Heart right ventricle (tissue), 16 donors: ENCODE measurements around the gene DMBT1. TPM values are rescaled to one million over a fixed set of nuclear protein-coding genes. Genes with fewer than 3 reads are reported as not detected.

Experiments used
- ATAC-seq, 8 donors: fragments of 200-7000 bp; cut with Tn5 transposase; one replicate each; pipeline ENCODE4 v1.9.1; 2020; ENCODE audit warnings: mild to moderate bottlenecking in 8 of 8, moderate library complexity in 8 of 8, moderate number of reproducible peaks in 1 of 8
- DNase-seq, 2 donors: peaks; one replicate each; pipeline ENCODE4 v3.0.0-alpha.2; 2020
- H3K27ac ChIP-seq, 10 donors: fragments of 200-600 bp; sonication (generic) in 2 of 10; one replicate each; pipeline versions ENCODE4 v1.5.0 to v1.8.0; 2020 to 2022; ENCODE audit warnings: mild to moderate bottlenecking in 3 of 10
- H3K27me3 ChIP-seq, 7 donors: fragments of 200-600 bp; one replicate each; pipeline ENCODE4 v1.8.0; 2021 to 2022; ENCODE audit warnings: mild to moderate bottlenecking in 2 of 7
- H3K36me3 ChIP-seq, 9 donors: fragments of 200-600 bp; sonication (generic) in 1 of 9; one replicate each; pipeline versions ENCODE4 v1.5.0 to v1.8.0; 2020 to 2022; ENCODE audit warnings: mild to moderate bottlenecking in 2 of 9
- H3K4me1 ChIP-seq, 9 donors: fragments of 200-600 bp; sonication (generic) in 1 of 9; one replicate each; pipeline versions ENCODE4 v1.5.0 to v1.8.0; 2020 to 2022; ENCODE audit warnings: mild to moderate bottlenecking in 4 of 9
- H3K4me3 ChIP-seq, 10 donors: fragments of 200-600 bp; sonication (generic) in 2 of 10; one replicate each; pipeline versions ENCODE4 v1.5.0 to v1.8.0; 2020 to 2022; ENCODE audit warnings: mild to moderate bottlenecking in 7 of 10, moderate library complexity in 2 of 10
- H3K9me3 ChIP-seq, 11 donors: fragments of 200-600 bp in 10 of 11; sonication (generic) in 2 of 11; one replicate each; pipeline versions ENCODE4 v1.5.0 to v1.8.0; 2013 to 2022; ENCODE audit warnings: mild to moderate bottlenecking in 2 of 11, control low read depth in 1 of 11, moderate library complexity in 1 of 11
- WGBS, 2 donors: extraction: QIAGEN DNeasy Blood & Tissue Kit; methylation state at CpG; one replicate each; pipeline ENCODE4 v1.1.7; 2013; ENCODE audit warnings: inconsistent platforms in 1 of 2; 5-methylcytosine and 5-hydroxymethylcytosine counted together
- intact Hi-C, 10 donors: fragments of 100-400 bp; cut with DNase I; formaldehyde crosslinking; loops; one replicate each; pipeline versions ENCODE4 v1.11.1 to v1.14.2; 2022
- polyA plus RNA-seq, 2 donors: library from polyadenylated mRNA; stranded (reverse); fragments of 200-250 nt; gene quantifications; one replicate each; pipeline ENCODE4 v1.2.3, GENCODE V29; 2013
- total RNA-seq, 10 donors: library from RNA; stranded (reverse); fragmentation: NEBNext Ultra II Directional in 3 of 10; extraction: Animal tissue kit (Norgen Biotek cat#: 25700) in 3 of 10; gene quantifications; one replicate each; pipeline versions ENCODE4 v1.2.1 to v1.2.4, GENCODE V29; 2021 to 2023
- TF ChIP-seq, protein P1 (sequence below), 9 donors: fragments of 200-600 bp; sonication (generic) in 2 of 9; IDR thresholded peaks; one replicate each; pipeline versions ENCODE4 v1.5.0 to v1.8.0; 2021 to 2022; ENCODE audit warnings: antibody characterized with exemption in 9 of 9, mild to moderate bottlenecking in 5 of 9, moderate library complexity in 1 of 9
- donor health status: Arrhythmogenic right ventricular cardiomyopathy.
- donor health status: ischemic (EF 13 %, LVEDD 7.1; RV severe dilation, severe dysfunction).
- donor health status: healthy with polysubstance abuse.
- donor health status: DM: no; HTN: yes; CAD: no.
- donor health status: DM: no; HTN: no; CAD: no.
- donor health status: ischemic (EF 25% LVEDD 6.9; RV normal size, moderate dysfunction).
- donor health status: ischemic (EF 25% LVEDD 5.7; RV mildly dilated, moderate dysfunction).
- donor health status: healthy.
- donor health status: DM: yes; HTN: yes; CAD: no.
- donor health status: Ischemic cardiomyopathy.
- donor health status: ischemic (EF 35%, LVEDD 5.7; RV mildly dilated, moderate dysfunction).
- donor health status: nonischemic (EF 11% LVEDD 7.7; RV severe dilation, severe dysfunction).
- donor health status: DM: yes; HTN: yes; CAD: no.
- donor health status: PGD.
- donor health status: ischemic (EF 29% LVEDD 5.4; RV normal size, mild dysfunction).
- donor health status: nonischemic (EF 23%, LVEDD 6.1; RV moderate dilation, normal function).

Gene DMBT1
- total and polyA plus RNA-seq, 12 donors, result 0.01 to 0.18 (median 0.05) TPM; not detected in 9

DNA sequence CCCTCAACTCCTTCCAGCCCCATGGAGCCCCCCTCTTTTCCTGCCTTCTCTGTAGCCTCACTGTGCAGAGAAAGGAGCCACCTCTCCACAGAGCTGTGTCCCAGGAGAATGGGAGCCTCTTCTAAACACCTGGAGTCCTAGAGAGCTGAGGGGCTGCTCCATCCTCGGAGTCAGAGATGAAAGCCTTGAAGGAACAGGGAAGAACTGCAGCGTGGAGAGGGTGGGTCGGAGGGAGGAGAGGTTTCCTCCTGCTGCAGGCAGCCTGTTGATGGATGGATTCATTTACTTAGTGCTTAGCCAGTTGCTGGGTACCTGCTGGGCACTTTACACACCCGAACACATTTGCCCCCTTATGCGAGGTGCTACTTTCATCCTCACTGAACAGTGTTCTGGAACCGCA, 100.1 kb downstream of the DMBT1 start:
- H3K36me3 ChIP-seq, result no peaks in the 10 kb centered on the region
- H3K4me3 ChIP-seq, result no peak overlapping the region
- TF ChIP-seq, protein P1, sequence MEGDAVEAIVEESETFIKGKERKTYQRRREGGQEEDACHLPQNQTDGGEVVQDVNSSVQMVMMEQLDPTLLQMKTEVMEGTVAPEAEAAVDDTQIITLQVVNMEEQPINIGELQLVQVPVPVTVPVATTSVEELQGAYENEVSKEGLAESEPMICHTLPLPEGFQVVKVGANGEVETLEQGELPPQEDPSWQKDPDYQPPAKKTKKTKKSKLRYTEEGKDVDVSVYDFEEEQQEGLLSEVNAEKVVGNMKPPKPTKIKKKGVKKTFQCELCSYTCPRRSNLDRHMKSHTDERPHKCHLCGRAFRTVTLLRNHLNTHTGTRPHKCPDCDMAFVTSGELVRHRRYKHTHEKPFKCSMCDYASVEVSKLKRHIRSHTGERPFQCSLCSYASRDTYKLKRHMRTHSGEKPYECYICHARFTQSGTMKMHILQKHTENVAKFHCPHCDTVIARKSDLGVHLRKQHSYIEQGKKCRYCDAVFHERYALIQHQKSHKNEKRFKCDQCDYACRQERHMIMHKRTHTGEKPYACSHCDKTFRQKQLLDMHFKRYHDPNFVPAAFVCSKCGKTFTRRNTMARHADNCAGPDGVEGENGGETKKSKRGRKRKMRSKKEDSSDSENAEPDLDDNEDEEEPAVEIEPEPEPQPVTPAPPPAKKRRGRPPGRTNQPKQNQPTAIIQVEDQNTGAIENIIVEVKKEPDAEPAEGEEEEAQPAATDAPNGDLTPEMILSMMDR (IDR thresholded peaks at IDR 0.05), result no peak
- no peaks in the 10 kb centered on the region for H3K4me1 ChIP-seq
- no peaks in the 10 kb centered on the region for H3K9me3 ChIP-seq
- DNase-seq (no peak), ATAC-seq (no peak)
- WGBS, 2 donors, result 82 to 93% methylated on average over 6 of the region's 6 CpGs
- intact Hi-C loops, result no loop called here
- no peak overlapping the region for H3K27ac ChIP-seq
- peaks cover 0 to 6% (median 0%) of the 10 kb centered on the region in 7 donors for H3K27me3 ChIP-seq

DNA sequence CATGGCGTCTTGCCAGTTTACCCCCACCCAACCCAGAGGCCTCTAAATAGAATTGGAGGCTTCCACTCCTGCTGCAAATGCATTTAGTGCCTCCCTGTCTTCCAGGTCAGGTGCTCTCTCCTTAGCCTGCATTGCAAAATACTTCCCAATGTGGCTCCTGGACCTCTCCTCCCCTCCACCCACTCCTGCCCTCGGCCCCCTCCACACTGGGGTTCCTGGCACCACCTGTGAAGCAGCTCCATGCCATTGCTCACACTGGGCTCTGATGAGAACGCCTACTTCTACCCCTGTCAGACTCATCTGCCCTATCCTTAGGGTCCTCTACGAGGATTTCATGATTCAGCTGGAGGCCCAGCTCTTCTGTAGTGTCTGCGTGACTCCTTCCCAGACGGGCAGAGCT, 101.7 kb downstream of the DMBT1 start:
- Histone ChIP-seq H3K36me3 (no peaks in the 10 kb centered on the region), H3K4me3 (no peak overlapping the region), H3K4me1 (no peaks in the 10 kb centered on the region), H3K9me3 (no peaks in the 10 kb centered on the region), H3K27ac (no peak overlapping the region), H3K27me3 (peaks cover 0 to 6% (median 0%) of the 10 kb centered on the region in 7 donors)
- TF ChIP-seq, protein P1 (IDR thresholded peaks at IDR 0.05), result no peak
- ATAC-seq (no peak), DNase-seq (no peak)
- intact Hi-C loops, result no loop called here
- WGBS, 2 donors, result 67 to 71% methylated on average over 6 of the region's 6 CpGs

DNA sequence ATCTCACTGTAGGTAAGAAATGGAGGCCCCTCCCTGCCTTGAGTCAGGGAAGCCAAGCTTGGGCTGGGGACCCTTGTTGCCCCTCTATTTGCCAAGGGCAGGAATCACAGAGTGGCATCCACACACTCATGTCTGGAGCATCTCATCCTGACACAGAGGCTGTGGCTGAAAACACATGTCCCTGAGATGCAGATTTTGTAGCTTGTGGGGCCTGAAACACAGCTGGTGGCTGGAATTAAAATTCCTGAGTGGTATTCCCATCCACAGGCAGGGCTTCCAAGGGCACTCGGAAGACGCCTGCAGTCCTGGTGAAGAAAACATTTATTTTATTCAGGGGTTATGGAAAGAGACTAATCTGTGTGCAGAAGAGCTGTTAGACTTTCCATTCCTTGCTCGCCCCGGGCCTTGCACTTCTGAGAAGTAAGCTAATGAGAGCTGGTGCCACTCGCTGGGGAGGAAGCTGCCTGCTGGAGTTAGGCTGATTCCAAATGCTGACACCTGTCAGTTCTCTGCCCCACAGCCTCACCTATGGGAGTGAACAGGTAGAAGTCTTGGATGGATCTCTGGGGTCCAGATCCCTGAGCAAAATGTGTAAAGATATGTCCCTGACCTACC, 103.1 kb downstream of the DMBT1 start:
- 88 to 94% methylated on average over 5 of the region's 5 CpGs for WGBS, 2 donors
- Histone ChIP-seq H3K27ac (no peak overlapping the region), H3K27me3 (peaks cover 0 to 9% (median 0%) of the 10 kb centered on the region in 7 donors), H3K9me3 (no peaks in the 10 kb centered on the region), H3K36me3 (no peaks in the 10 kb centered on the region), H3K4me1 (no peaks in the 10 kb centered on the region), H3K4me3 (no peak overlapping the region)
- DNase-seq, result no peak
- ATAC-seq, result no peak
- intact Hi-C loops, result no loop called here
- TF ChIP-seq, protein P1 (IDR thresholded peaks at IDR 0.05), result no peak

DNA sequence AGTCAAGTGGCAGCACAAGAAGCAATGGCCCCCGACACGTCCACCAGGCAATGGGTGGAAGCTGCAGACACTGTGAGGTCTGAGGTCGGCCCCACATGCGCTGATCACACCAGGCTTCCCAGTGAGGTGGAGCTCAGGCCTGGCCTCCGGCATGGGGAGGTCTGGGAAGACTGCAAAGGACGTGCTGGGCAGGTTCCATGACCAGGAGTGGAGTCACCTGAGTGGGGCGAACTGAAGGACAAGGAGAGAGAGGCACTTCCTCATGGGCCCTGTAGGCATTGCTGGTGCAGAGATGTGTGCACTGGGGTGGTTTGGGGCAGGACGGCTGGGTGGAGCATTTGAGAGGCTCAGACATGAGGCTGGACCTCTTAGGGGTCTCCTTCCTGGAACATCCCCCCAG, 103.9 kb downstream of the DMBT1 start:
- no peak overlapping the region for H3K4me3 ChIP-seq
- intact Hi-C loops, result no loop called here
- DNase-seq (no peak), ATAC-seq (no peak)
- H3K27me3 ChIP-seq, result peaks cover 0 to 11% (median 0%) of the 10 kb centered on the region in 7 donors
- WGBS, 2 donors, result 91 to 93% methylated on average over 8 of the region's 8 CpGs
- no peaks in the 10 kb centered on the region for H3K36me3 ChIP-seq
- TF ChIP-seq, protein P1 (IDR thresholded peaks at IDR 0.05), result no peak
- H3K9me3 ChIP-seq, result no peaks in the 10 kb centered on the region
- no peak overlapping the region for H3K27ac ChIP-seq
- no peaks in the 10 kb centered on the region for H3K4me1 ChIP-seq
